HG02970 (cell line): ENCODE measurements around the gene CROCC2.

Experiments used
- ATAC-seq: cut with Tn5 transposase; IDR thresholded peaks from one replicate; pipeline ENCODE4 v1.9.1; 2021; ENCODE audit warnings: mild to moderate bottlenecking, moderate library complexity, moderate number of reproducible peaks; ENCODE audit not compliant: unreplicated experiment, low FRiP score

The CROCC2 gene

GRCh38 chr2:240995041-240996021 is 89.2 kb downstream of the CROCC2 start:
- ATAC-seq = no peak

GRCh38 chr2:240996161-240996833 is 90.2 kb downstream of the CROCC2 start:
- ATAC-seq = no peak

- ATAC-seq = no peak
These were observed 90.7 kb downstream of the CROCC2 start for GRCh38 chr2:240996834-240997140.

GRCh38 chr2:240997141-240997855 is 91.2 kb downstream of the CROCC2 start:
- no peak for ATAC-seq

GRCh38 chr2:240997856-240998705 is 91.9 kb downstream of the CROCC2 start, which contains the start of gene SNED1:
TSS of gene SNED1 (plus strand) at chr2:240998618. CDS start at chr2:240998838, 220 bp downstream.
- ATAC-seq = no peak

GRCh38 chr2:240998706-240998994 is 92.5 kb downstream of the CROCC2 start:
- no peak for ATAC-seq

- no peak for ATAC-seq
These were observed 93.1 kb downstream of the CROCC2 start for GRCh38 chr2:240998995-240999791.

- ATAC-seq = no peak
These were observed 93.9 kb downstream of the CROCC2 start for GRCh38 chr2:240999873-241000541.

- no peak for ATAC-seq
These were observed 94.7 kb downstream of the CROCC2 start for GRCh38 chr2:241000831-241001321.

- no peak for ATAC-seq
These were observed 95.5 kb downstream of the CROCC2 start for GRCh38 chr2:241001413-241002274.

GRCh38 chr2:241002275-241003046 is 96.3 kb downstream of the CROCC2 start:
- no peak for ATAC-seq

GRCh38 chr2:241003047-241003360 is 96.9 kb downstream of the CROCC2 start:
- no peak for ATAC-seq

GRCh38 chr2:241003369-241003768 is 97.2 kb downstream of the CROCC2 start:
- ATAC-seq = no peak

GRCh38 chr2:241003830-241004564 is 97.9 kb downstream of the CROCC2 start:
- no peak for ATAC-seq

- ATAC-seq = no peak
These were observed 99.4 kb downstream of the CROCC2 start for GRCh38 chr2:241005569-241005968.

- ATAC-seq = no peak
These were observed 100.3 kb downstream of the CROCC2 start for GRCh38 chr2:241006412-241006811.

- no peak for ATAC-seq
These were observed 101.0 kb downstream of the CROCC2 start for GRCh38 chr2:241007111-241007510.
